HepG2 (cell line): ENCODE measurements around the gene TOP2A. TPM values are rescaled to one million over a fixed set of nuclear protein-coding genes. Genes with fewer than 3 reads are reported as not detected.
A peak's percentile ranks its signal among the peaks of the same experiment; 100 is the strongest.

Source experiments
- ATAC-seq: fragments of 200-7000 bp; cut with Tn5 transposase; 3 replicates; pipeline ENCODE4 v1.9.1; 2020; ENCODE audit warnings: mild to moderate bottlenecking, moderate library complexity
- BruUV-seq: library from RNA; stranded (reverse); fragments of 400-500 nt; replicated peaks from 2 replicates; lab custom pipeline; 2021; lab: Mats Ljungman, UMichigan
- CTCF ChIA-PET: fragments of 300-600 bp; formaldehyde crosslinking; extraction: SDS; loops from one replicate; lab custom pipeline; 2021; ENCODE audit warnings: low total read pairs, inconsistent platforms, low intra/inter-chr PET ratio; lab: Yijun Ruan, JAX
- POLR2A ChIA-PET: fragments of 350-600 bp; sonication (Branson Sonifier 250); formaldehyde crosslinking; loops from one replicate; lab custom pipeline; 2020; ENCODE audit warnings: antibody characterized with exemption, inconsistent platforms; lab: Yijun Ruan, JAX
- DNase-seq: peaks from one replicate; pipeline ENCODE4 v3.0.0-alpha.2; 2015; ENCODE audit warnings: low spot score
- FAIRE-seq: peaks from 3 replicates; lab custom pipeline; 2011; peaks lifted over from hg19 to GRCh38; lab: Jason Lieb, UNC
- H2AFZ ChIP-seq: one replicate; pipeline ENCODE4 v1.6.1; 2011; ENCODE audit warnings: low read length, inconsistent platforms
- H3K27ac ChIP-seq: fragments of 300-600 bp; 3 replicates; pipeline ENCODE4 v1.8.0; 2011; ENCODE audit warnings: mixed run types, mild to moderate bottlenecking, mixed read lengths, low read length, inconsistent platforms; ENCODE audit not compliant: insufficient read depth; ENCODE audit errors: extremely low read length
- H3K27me3 ChIP-seq, 2 experiments: fragments of 200-600 bp in 1 of 2; 2 replicates in 1 of 2; 3 replicates in 1 of 2; pipeline versions ENCODE4 v1.6.0 to v1.8.0; 2011; ENCODE audit warnings: low read length in 2 of 2, mild to moderate bottlenecking in 2 of 2, moderate library complexity in 2 of 2, inconsistent platforms in 1 of 2; ENCODE audit not compliant: insufficient read depth in 2 of 2, control insufficient read depth in 1 of 2
- H3K36me3 ChIP-seq, 2 experiments: fragments of 200-600 bp in 1 of 2; replicated peaks in 1 of 2; 2 replicates in 1 of 2; 3 replicates in 1 of 2; pipeline versions ENCODE4 v1.5.1 to v1.8.0; 2011; ENCODE audit warnings: low read length in 2 of 2, inconsistent platforms in 1 of 2; ENCODE audit not compliant: insufficient read depth in 2 of 2, control insufficient read depth in 1 of 2
- H3K4me1 ChIP-seq: 2 replicates; pipeline ENCODE4 v1.5.1; 2012; ENCODE audit warnings: low read length, inconsistent platforms; ENCODE audit not compliant: insufficient read depth
- H3K4me2 ChIP-seq: 2 replicates; pipeline ENCODE4 v1.6.0; 2011; ENCODE audit warnings: low read depth, low read length, inconsistent platforms
- H3K4me3 ChIP-seq, 3 experiments: fragments of 200-600 bp in 1 of 3; sonication (generic), shearing (Covaris generic) in 1 of 3; replicated peaks in 1 of 3; 2 replicates each; pipeline ENCODE4 v1.5.1; 2011 to 2016; ENCODE audit warnings: low read length in 3 of 3, inconsistent platforms in 2 of 3, low read depth in 2 of 3, mild to moderate bottlenecking in 2 of 3, control low read depth in 1 of 3, mixed read lengths in 1 of 3; ENCODE audit not compliant: insufficient read depth in 1 of 3
- H3K79me2 ChIP-seq: one replicate; pipeline ENCODE4 v1.6.1; 2011; ENCODE audit warnings: low read length, inconsistent platforms; ENCODE audit not compliant: insufficient read depth
- H3K9ac ChIP-seq: 2 replicates; pipeline ENCODE4 v1.6.0; 2011; ENCODE audit warnings: mild to moderate bottlenecking, low read depth, low read length, inconsistent platforms; ENCODE audit not compliant: insufficient read depth
- H3K9me3 ChIP-seq: 2 replicates; pipeline ENCODE4 v1.5.1; 2012; ENCODE audit warnings: mild to moderate bottlenecking, low read length
- H4K20me1 ChIP-seq: 2 replicates; pipeline ENCODE4 v1.6.0; 2011; ENCODE audit warnings: inconsistent platforms, mild to moderate bottlenecking, low read length, moderate library complexity; ENCODE audit not compliant: insufficient read depth
- ARNT2 ChIP-seq: sonication (generic); formaldehyde crosslinking; IDR thresholded peaks from 2 replicates; pipeline ENCODE4 v1.8.0; 2022; ENCODE audit warnings: mild to moderate bottlenecking, low read depth, missing genetic modification reagents, moderate library complexity
- NR3C1 ChIP-seq: sonication (generic); formaldehyde crosslinking; IDR thresholded peaks from 2 replicates; pipeline ENCODE4 v1.4.0; 2020; ENCODE audit warnings: missing genetic modification reagents
- RFX1 ChIP-seq: fragments of 450-650 bp; IDR thresholded peaks from 2 replicates; pipeline ENCODE4 v1.6.1; 2017
- RNF2 ChIP-seq: fragments of 450-650 bp; conservative IDR thresholded peaks from 2 replicates; pipeline ENCODE4 v1.6.1; 2016; ENCODE audit warnings: low read depth
- SIN3A ChIP-seq: IDR thresholded peaks from 2 replicates; pipeline ENCODE4 v1.6.1; 2011; ENCODE audit warnings: low read depth, mild to moderate bottlenecking, control low read depth, low read length, borderline replicate concordance
- SP5 ChIP-seq: IDR thresholded peaks from 2 replicates; pipeline ENCODE4 v1.6.1; 2016; ENCODE audit warnings: low read depth, borderline replicate concordance
- THYN1 ChIP-seq: sonication (generic); formaldehyde crosslinking; IDR thresholded peaks from 2 replicates; pipeline ENCODE4 v1.8.1; 2023; ENCODE audit warnings: low read depth, mild to moderate bottlenecking, moderate library complexity, missing genetic modification reagents, borderline replicate concordance
- TMF1 ChIP-seq: sonication (generic); formaldehyde crosslinking; IDR thresholded peaks from 2 replicates; pipeline ENCODE4 v1.8.1; 2022; ENCODE audit warnings: low read depth, missing genetic modification reagents
- XRCC5 ChIP-seq: fragments of 200-400 bp; formaldehyde crosslinking; optimal IDR thresholded peaks from 2 replicates; pipeline ENCODE3; 2017; ENCODE audit warnings: mild to moderate bottlenecking, low read length
- ZKSCAN1 ChIP-seq: fragments of 150-350 bp; IDR thresholded peaks from 2 replicates; pipeline ENCODE4 v1.6.1; 2014; ENCODE audit warnings: low read length
- ZNF678 ChIP-seq: sonication (generic); formaldehyde crosslinking; IDR thresholded peaks from 2 replicates; pipeline ENCODE4 v1.4.0; 2020; ENCODE audit warnings: mild to moderate bottlenecking, missing genetic modification reagents
- WGBS: methylation state at CpG from one replicate; pipeline ENCODE4 v1.1.6; 2017; ENCODE audit warnings: low lambda C conversion rate; 5-methylcytosine and 5-hydroxymethylcytosine counted together
- in situ Hi-C: cut with HindIII; loops from 2 replicates; pipeline ENCODE4 v1.10.0; 2017; ENCODE audit warnings: low pct_unique_long_range_greater_than_20kb; ENCODE audit not compliant: extremely low pct_ligation_motif_present
- intact Hi-C: fragments of 100-400 bp; cut with micrococcal nuclease; formaldehyde crosslinking; loops from one replicate; pipeline ENCODE4 v1.10.0; 2022; ENCODE audit not compliant: unreplicated experiment
- polyA plus RNA-seq, 8 experiments: library from polyadenylated mRNA; depleted of rRNA in 3 of 8; stranded (reverse) in 7 of 8; unstranded in 1 of 8; fragments of >200 nt; fragmentation: Illumina TruSeq in 4 of 8; extraction: Trizol in 4 of 8; gene quantifications; 2 replicates each; pipeline versions ENCODE4 v1.2.1 to v1.2.3, GENCODE V29; 2011 to 2016; ENCODE audit warnings: low read depth in 4 of 8, missing spikeins in 1 of 8, mixed read lengths in 1 of 8; ENCODE audit not compliant: insufficient read depth in 1 of 8
- total RNA-seq, 5 experiments: library from RNA; depleted of rRNA; stranded (reverse); fragments of >200 nt; fragmentation: Illumina TruSeq; extraction: Trizol; gene quantifications; 2 replicates each; pipeline ENCODE4 v1.2.3, GENCODE V29; 2016; ENCODE audit warnings: low read depth in 1 of 5
- TF ChIP-seq, protein P1 (sequence below): IDR thresholded peaks from 2 replicates; pipeline ENCODE4 v1.6.1; 2016; ENCODE audit warnings: missing biosample characterization, missing genetic modification reagents, low read depth
- TF ChIP-seq, protein P2 (sequence below): sonication (generic); formaldehyde crosslinking; IDR thresholded peaks from 2 replicates; pipeline ENCODE4 v1.4.0; 2020; ENCODE audit warnings: missing genetic modification reagents
- TF ChIP-seq, protein P3 (sequence below): sonication (generic); formaldehyde crosslinking; IDR thresholded peaks from 2 replicates; pipeline ENCODE4 v1.9.0; 2021; ENCODE audit warnings: missing genetic modification reagents, mild to moderate bottlenecking, borderline replicate concordance

TOP2A gene
- total and polyA plus RNA-seq, 2 of the 13 experiments (the other 11 are each of a cell fraction or from before 2014, with no cell fraction given) = 108 to 327 TPM

DNA sequence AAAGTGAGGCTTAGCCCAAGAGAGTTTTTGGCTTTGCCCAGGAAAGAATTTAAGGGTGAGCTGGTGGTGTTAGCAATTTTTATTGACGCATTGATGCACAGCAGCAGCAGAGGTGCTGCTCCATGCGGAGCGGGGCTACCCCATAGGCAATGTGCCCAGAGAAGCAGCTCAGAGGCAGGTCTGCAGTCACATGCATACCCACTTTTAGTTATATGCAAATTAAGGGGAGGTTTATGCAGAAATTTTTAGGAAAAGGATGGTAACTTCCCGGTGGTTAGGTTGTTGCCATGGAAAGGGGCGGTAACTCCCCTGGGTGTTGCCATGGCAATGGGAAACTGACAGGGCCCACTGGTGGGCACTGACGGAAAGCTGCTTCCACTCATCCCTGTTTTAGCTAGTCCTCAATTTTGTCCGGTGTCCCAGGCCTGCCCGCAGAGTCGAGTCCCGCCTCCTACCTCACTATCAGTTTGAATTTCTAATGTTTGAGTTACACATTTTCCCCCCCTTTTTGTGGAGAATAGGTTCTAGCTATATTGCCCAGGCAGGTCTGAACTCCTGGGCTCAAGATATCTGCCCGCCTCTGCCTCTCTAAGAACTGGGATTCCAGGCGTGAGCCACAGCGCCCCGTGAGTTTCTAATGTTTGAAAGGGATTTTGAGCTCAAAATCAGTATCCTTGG lies 42.7 kb downstream of the TOP2A start:
- Histone ChIP-seq H3K27ac (no peak overlapping the region), H3K4me1 (peaks cover 33% of the 10 kb centered on the region), H3K4me3 (no peak overlapping the region), H3K27me3 (no peaks in the 10 kb centered on the region), H3K9me3 (peaks cover 6% of the 10 kb centered on the region; the same call in 1 of the 2 replicates), H3K4me2 (no peak overlapping the region), H3K9ac (no peak overlapping the region), H2AFZ (no peak overlapping the region), H3K36me3 (no peaks in the 10 kb centered on the region), H4K20me1 (no peaks in the 10 kb centered on the region), H3K79me2 (no peaks in the 10 kb centered on the region)
- no TSS peak for BruUV-seq
- in situ Hi-C loops (no loop called here), intact Hi-C loops (no loop called here)
- TF ChIP-seq TMF1 (no peak), RFX1 (peak; percentile 15; the same call in 1 of the 2 replicates)
- ATAC-seq (no peak), FAIRE-seq (no peak), DNase-seq (no peak)
- ChIA-PET CTCF (no interaction called here), POLR2A (no interaction called here)
- WGBS = 82% methylated on average over 14 of the region's 14 CpGs

DNA sequence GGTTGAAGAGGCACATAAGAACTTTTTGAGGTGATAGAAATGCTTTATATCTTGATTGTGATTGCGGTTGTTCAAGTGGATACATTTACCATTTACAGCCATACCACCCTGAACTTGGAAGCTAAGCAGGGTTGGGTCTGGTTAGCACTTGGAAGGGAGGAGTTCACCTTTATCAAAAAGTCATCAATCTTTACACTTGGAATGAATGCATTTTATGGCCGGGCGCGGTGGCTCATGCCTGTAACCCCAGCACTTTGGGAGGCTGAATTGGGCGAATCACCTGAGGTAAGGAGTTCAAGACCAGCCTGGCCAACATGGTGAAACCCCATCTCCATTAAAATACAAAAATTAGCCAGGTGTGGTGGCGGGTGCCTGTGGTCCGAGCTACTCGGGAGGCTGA lies 43.7 kb downstream of the TOP2A start:
- H2AFZ ChIP-seq = no peak overlapping the region
- H3K27me3 ChIP-seq = no peaks in the 10 kb centered on the region
- WGBS = 86% methylated on average over 8 of the region's 8 CpGs
- H3K79me2 ChIP-seq = no peaks in the 10 kb centered on the region
- DNase-seq (no peak), ATAC-seq (no peak), FAIRE-seq (no peak)
- peaks cover 23% of the 10 kb centered on the region for H3K4me1 ChIP-seq
- no peak overlapping the region for H3K9ac ChIP-seq
- BruUV-seq = no TSS peak
- H3K36me3 ChIP-seq = no peaks in the 10 kb centered on the region
- POLR2A ChIA-PET = no interaction called here
- intact Hi-C loops = no loop called here
- CTCF ChIA-PET = no interaction called here
- H3K4me3 ChIP-seq = no peak overlapping the region
- no peaks in the 10 kb centered on the region for H4K20me1 ChIP-seq
- H3K27ac ChIP-seq = no peak overlapping the region
- in situ Hi-C loops = no loop called here
- no peak overlapping the region for H3K4me2 ChIP-seq
- H3K9me3 ChIP-seq = peaks cover 6% of the 10 kb centered on the region; the same call in 1 of the 2 replicates
- TF ChIP-seq ZNF678 (CRISPR knock-in tag) = no peak
- no peak for TF ChIP-seq ARNT2 (CRISPR knock-in tag)
- TF ChIP-seq, protein P1, sequence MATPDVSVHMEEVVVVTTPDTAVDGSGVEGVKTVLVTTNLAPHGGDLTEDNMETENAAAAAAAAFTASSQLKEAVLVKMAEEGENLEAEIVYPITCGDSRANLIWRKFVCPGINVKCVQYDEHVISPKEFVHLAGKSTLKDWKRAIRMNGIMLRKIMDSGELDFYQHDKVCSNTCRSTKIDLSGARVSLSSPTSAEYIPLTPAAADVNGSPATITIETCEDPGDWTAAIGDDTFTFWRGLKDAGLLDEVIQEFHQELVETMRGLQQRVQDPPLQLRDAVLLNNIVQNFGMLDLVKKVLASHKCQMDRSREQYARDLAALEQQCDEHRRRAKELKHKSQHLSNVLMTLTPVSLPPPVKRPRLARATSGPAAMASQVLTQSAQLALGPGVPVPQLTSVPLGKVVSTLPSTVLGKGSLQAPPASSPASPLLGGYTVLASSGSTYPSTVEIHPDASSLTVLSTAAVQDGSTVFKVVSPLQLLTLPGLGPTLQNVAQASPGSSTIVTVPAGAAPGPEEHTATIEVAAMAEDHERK = no peak
- no peak for TF ChIP-seq ZKSCAN1
- TF ChIP-seq NR3C1 (CRISPR knock-in tag) = no peak
- no peak for TF ChIP-seq RNF2
- TF ChIP-seq THYN1 (CRISPR knock-in tag) = no peak
- TF ChIP-seq XRCC5 = no peak
- no peak for TF ChIP-seq SP5 (CRISPR knock-in tag)
- TF ChIP-seq, protein P2, sequence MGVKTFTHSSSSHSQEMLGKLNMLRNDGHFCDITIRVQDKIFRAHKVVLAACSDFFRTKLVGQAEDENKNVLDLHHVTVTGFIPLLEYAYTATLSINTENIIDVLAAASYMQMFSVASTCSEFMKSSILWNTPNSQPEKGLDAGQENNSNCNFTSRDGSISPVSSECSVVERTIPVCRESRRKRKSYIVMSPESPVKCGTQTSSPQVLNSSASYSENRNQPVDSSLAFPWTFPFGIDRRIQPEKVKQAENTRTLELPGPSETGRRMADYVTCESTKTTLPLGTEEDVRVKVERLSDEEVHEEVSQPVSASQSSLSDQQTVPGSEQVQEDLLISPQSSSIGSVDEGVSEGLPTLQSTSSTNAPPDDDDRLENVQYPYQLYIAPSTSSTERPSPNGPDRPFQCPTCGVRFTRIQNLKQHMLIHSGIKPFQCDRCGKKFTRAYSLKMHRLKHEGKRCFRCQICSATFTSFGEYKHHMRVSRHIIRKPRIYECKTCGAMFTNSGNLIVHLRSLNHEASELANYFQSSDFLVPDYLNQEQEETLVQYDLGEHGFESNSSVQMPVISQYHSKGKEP (CRISPR knock-in tag) = no peak
- TF ChIP-seq SIN3A = no peak
- TF ChIP-seq, protein P3, sequence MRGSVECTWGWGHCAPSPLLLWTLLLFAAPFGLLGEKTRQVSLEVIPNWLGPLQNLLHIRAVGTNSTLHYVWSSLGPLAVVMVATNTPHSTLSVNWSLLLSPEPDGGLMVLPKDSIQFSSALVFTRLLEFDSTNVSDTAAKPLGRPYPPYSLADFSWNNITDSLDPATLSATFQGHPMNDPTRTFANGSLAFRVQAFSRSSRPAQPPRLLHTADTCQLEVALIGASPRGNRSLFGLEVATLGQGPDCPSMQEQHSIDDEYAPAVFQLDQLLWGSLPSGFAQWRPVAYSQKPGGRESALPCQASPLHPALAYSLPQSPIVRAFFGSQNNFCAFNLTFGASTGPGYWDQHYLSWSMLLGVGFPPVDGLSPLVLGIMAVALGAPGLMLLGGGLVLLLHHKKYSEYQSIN (CRISPR knock-in tag) = no peak
